ENCODE measurements around the gene SYT14.

The SYT14 gene

DNA sequence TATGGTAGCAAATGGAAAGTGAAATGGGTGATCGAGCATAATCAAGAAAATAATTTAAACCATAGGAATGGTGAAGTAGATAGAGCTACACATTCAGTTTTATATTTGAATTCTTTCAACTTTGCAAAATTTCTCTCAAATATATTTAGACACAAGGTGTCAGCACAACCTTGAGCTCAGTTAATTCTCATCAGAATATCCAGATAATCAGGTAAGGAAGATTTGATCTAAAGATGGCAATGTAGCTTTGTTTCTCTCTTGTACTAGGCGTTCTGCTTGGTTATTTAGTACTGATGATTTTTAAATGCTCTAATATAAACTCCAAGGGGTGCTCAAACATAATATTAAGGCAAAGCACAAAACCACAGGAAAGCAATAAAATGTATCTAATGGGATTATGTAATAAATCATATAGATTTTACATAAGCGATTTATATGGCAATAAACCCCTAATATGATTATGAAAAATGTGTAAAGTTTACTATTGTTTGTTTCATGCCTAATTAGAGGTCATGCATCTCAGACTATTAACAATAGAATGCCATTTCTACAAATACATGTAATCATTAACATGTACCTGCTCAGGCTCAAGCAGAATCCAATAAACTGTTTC lies 262.2 kb downstream of the SYT14 start:
- no peak for DNase-seq

DNA sequence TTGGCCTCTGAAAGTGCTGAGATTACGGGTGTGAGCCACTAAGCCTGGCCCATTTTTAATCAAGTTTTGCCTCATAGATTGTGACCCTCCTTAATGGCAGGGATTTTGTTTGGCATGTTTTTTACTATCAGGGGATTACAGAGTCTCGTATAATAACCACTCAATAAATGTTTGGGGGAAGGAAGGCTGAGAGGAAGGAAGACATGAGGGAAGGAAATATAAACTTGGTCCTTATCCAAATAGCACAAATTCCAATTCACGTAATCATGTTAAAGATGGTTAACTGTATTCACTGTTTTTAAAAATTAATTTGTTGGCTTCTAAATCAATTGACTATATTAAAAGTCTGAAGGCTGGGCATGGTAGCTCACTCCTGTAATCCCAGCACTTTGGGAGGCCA lies 263.7 kb downstream of the SYT14 start:
- no peak for DNase-seq

DNA sequence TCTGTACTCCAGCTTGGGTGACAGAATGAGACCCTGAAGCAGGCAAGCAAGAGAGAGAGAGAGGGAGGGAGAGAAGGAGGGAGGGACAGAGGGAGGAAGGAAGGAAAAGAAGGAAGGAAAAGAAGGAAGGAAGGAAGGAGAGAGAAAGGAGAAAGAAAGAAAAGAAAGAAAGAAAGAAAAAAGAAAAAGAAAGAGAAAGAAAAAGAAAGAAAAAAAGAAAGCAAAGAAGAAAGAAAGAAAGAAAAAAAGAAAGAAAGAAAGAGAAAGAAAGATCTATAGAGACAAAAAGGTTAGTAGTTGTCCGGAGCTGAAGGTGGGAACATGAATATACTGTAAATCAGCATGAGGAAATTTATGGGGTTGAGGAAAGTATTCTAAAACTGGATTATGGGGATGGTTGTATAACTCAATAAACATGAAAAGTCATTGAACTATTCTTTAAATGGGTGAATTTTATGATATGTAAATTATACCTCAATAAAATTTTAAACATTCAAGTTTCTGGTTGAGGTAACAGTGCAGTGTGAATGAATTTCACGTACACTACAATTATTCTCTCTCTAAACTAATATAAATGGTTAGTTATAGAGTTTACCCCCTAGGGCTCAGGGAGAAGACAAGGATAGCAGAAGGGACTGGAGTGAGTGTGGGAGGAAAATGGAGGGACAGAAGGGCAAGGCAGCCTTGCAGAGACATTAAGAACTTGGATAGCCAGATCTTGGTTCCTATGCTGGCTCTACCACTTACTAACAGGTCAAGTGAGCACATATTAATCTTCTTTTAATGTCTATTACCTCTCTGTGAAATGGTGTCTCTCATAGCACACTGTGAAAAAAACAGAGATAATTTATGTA lies 269.8 kb downstream of the SYT14 start:
- DNase-seq = no peak

DNA sequence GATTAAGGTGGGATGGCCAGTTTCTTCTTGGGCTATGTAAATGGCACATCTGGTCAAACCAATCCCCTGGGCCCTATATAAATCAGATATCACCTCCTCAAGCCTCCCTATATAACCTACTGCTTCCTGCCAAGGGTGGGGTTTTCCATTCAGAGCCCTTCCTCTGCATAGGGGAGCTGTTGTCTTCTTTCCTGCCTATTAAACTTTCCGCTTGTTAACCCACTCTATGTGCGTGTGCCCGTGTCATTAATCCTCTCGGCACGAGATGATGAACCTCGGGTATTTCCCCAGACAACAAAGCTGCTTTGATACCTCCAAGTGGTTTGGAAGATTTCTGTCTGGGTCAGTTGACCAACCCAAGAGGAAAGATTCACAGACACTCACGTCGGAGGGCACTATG lies 275.3 kb downstream of the SYT14 start:
- no peak for DNase-seq

DNA sequence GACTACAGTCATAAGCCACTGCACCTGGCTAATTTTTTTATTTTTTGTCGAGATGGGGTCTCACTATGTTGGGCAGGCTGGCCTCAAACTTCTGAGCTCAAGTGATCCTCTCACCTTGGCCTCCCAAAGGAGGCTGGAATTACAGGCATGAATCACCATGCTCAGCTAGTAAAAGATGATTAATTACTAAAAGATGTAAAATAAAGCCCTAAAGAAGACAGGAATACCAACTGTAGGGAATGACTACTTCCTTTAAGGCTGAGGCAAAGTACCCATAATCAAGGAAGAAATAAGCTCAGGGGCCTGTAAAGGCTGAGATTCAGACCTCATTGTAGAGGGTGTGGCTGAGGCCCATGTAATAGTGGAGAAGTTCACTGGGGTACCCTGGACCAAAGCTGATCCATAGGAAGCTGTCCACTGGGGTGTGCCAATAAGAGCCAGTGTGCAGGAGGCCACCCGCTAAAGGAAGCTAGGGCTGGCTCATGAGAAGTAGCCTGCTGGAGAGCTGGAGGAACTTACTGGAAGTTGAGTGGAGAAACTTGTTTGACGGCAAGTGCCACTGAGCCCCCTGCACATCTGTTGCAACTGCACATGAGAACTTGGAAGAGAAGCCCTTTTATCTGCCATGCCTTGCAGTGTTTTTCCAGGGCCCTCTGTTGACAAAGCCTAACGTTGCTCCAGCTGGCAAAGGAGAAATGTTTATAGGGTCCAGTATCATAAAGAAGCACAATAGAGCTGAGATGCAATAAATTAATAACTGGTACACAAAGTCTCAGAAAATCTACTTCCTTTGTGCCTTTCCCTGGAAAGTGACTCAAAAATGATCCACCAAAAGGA lies 276.8 kb downstream of the SYT14 start:
- DNase-seq = no peak

DNA sequence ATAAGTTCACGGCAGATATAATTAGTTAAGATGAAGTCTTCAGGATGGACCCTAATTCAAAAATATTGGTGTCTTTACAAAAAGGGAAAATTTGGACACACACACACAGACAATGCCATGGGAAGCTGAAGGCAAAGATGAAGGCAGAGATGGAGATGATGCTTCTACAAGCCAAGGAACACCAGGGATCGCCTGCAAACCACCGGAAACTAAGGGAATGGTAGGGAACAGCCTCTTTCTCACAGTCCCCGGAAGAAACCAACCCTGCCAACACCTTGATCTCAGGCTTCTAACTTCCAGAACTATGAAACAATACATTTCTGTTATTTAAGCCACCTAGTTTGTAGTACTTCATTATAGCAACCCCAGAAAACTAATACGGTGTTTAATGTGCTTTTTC lies 279.5 kb downstream of the SYT14 start:
- no peak for DNase-seq

DNA sequence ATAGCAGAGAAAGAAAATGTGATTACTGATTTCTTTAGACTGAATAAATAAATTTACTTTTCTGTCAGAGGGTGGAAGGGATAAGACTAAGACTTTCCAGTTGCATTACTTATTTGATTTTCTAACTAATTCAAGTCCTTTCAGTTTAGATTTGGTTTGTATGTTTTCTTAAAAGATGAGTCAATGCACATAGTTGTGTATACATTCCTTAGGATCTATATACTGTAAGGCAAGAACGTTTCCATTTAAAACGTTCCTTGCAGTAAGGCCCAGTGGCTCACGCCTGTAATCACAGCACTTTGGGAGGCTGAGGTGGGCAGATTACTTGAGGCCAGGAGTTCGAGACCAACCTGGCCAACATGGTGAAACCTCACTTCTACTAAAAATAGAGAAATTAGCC lies 280.0 kb downstream of the SYT14 start:
- DNase-seq = no peak
